Hematopoietic multipotent progenitor cell (in vitro differentiated cells): Measurements from ENCODE around the gene DST. TPM values are rescaled to one million over a fixed set of nuclear protein-coding genes. Genes with fewer than 3 reads are reported as not detected.

Source experiments
- DNase-seq, 3 donors: peaks; one replicate each; pipeline ENCODE4 v3.0.0-alpha.2; 2011 to 2015; ENCODE audit warnings: low read depth in 2 of 3, low spot score in 2 of 3
- total RNA-seq: library from RNA; depleted of rRNA; stranded (reverse); fragments of >200 nt; gene quantifications from one replicate; pipeline ENCODE4 v1.2.3, GENCODE V29; 2012

The DST gene
- total RNA-seq, 1 donor, result 53.3 TPM

- peak in 1 of 3 donors; percentile 40 for DNase-seq
These were observed 102.3 kb downstream of the DST start for GRCh38 chr6:56540232-56541029.

DNA sequence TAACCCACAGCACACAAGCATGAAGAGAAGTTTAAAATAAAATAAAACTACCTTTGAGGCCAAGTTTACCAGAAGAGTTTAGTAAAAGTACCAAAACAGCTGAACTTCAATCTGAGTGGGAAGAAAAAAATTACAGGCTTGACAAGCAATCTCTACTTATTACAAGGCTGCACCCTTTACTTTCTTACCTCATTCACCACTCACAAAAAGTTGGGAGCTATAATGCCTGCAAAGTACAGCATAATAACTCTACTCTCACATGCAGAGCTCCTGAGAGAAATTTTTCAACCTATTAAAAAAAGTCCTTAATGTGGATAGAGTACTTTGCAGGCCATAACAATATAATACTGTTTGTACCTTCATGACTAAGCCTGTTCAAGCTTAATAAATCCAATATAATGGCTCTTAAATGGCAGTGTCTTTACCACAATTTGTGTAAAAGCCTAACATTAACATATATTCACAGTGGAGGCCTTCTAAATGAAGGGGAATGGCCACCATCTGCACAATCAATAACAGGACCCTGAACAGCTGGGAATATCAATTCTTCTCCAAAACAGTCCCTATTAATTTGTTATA lies 103.1 kb downstream of the DST start:
- DNase-seq, result no peak

- DNase-seq, result no peak
These were observed 103.8 kb downstream of the DST start for GRCh38 chr6:56538851-56539250.

- DNase-seq, result no peak
These were observed 105.4 kb downstream of the DST start for GRCh38 chr6:56537223-56537770.

GRCh38 chr6:56536536-56536935 lies 106.2 kb downstream of the DST start:
- DNase-seq, result no peak

- no peak for DNase-seq
These were observed 107.1 kb downstream of the DST start for GRCh38 chr6:56535626-56536025.

DNA sequence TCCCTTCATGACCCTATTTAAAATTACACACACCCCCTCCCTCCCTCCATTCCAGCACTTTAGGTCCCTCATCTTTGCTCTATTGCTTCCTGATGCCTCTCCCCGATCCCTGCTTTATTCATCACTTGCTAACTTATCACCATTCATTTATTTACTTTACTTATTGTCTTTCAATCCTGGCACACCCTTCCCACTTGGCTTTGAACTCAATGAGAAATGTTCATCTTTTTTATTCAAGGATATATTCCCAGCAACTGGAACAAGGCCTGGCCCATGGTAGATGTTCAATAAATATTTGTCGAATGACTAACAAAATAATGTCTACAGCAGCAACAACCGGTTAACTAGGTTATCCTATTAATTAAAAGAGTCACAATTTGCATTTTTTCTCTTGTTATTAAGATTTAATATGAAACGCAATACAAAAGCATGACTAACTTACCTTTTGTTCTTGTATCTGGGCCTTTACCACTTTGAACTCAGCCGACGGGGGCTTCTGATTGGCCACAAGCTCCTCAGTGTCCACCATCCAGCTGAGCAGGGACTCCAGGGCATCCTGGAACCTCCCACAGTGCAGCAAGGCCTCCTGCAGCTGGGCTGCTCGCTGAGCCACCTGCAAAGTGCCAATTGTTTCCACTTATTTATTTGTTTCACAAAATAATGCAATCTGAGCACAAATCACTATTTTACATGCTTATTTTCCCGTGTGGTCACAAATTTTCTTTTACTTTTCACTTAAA lies 107.8 kb downstream of the DST start:
- DNase-seq, result no peak

GRCh38 chr6:56532766-56533551 lies 109.7 kb downstream of the DST start:
- DNase-seq, result no peak

DNA sequence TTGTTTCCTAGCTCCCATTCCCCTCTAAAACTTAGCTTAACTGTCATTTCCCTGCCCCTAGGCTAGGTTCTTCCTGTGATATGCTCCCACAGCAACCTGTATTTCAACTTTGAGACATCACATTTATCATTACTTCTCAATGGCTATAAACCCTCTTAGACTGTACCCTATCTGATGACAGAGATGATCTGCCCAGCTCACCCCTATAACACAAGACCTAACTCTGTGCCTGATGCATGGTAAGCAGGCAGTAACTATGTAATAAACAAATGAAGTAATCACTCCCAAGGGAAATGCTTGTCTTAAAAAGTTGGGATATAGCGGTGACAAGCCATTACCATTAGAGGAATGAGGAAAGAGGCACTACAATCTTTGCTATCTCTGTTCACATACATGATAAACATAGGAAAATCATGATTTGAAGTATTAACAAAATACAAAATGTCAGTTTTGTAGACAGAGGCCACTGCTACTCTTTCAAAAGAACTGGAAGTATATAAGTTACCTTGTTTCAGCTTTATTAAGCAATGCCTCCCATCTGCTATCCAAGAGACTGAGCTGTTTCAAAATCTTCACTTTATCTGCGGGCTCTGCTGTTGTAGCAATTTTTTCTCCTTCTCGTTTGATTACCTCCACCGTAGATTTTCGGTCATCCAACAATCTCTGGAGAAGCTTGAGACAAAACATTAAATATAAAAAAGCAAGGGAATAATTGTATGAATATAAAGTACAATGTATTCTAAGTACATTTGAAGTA lies 110.7 kb downstream of the DST start:
- no peak for DNase-seq

GRCh38 chr6:56529594-56530191 lies 113.0 kb downstream of the DST start:
- no peak for DNase-seq

- DNase-seq, result no peak
These were observed 114.3 kb downstream of the DST start for GRCh38 chr6:56528412-56528841.

GRCh38 chr6:56527934-56528333 lies 114.8 kb downstream of the DST start:
- DNase-seq, result no peak

GRCh38 chr6:56526860-56527544 lies 115.7 kb downstream of the DST start:
- no peak for DNase-seq

GRCh38 chr6:56525974-56526789 lies 116.5 kb downstream of the DST start:
- DNase-seq, result no peak

DNA sequence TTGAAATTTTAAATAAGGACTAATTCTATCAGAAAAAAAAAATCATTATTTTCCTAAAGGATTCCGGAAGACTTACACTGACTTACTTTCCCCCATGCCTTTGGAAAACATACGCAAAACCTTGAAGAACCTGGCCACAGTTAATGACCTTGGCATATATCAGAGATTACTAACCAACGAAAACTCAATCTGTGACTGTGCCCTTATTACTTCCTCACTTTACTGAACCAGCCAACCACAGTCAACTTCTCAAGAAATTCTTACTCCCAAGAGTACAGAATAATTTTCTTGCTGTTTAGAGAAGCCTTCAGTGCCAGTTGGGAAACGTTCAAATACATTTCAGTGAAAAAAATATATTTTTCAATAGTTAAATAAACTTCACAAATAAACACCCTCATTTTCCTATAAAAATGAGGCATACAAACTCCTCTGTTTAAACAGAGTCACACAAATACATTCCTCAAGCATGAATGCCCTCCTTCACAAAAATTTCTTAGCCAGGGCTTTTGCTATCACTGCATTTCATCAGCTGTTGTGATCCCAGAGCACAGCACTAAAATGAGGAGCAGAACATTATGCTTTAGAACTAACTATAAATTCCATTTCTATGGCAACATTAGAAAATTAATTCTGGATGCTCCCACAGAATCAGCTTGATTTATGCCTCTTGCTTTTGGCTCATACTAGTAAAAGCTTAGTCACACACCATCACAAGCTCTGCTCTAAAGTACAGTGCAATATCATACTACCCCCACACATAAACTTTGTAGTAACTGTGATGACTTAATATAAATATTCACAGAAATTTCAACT lies 117.6 kb downstream of the DST start:
- DNase-seq, result no peak

DNA sequence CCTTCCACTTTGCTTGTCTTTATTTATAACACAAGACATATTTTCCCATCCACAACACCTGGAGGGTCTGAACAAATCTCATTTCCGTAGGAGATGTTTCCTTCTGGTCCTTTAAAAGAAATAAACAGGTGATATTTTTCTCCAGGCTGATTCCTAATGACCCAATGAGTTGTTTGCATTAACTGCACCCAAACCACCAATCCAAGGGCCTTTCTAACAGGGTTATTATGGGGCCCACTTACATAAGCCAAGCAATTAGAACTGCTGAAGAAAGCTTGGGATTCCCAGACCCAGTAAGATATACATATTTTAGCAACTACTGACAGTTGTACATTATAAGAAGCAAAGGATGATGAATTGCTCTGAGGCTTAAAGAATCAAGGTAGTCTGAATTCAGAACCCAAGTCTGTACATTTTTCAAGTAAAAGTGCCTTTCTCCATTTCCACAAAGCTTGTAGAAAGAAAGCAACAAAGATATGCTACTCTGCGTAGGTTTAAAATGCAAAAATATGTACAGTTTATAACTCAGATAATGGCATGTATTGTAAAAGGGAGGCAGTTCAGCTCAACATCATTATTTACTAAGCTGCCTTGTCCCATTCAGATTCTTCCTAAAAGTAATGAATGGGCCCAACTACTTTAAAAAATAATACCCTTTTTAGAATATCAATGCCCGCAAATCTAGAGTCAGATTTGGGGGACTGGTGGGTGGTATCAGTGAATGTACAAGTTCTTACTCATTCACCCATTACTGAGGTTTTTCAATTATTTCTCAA lies 120.0 kb downstream of the DST start:
- no peak for DNase-seq
